ENCODE measurements around the gene CPTP.

The CPTP gene

GRCh38 chr1:1292442-1292779, 32.2 kb upstream of the CPTP start:
- no peak for DNase-seq (ENCODE audit: low read depth)

- no peak for DNase-seq (ENCODE audit: low read depth)
Measured at GRCh38 chr1:1292851-1293250, 31.8 kb upstream of the CPTP start.

GRCh38 chr1:1293263-1294249, 31.0 kb upstream of the CPTP start:
- DNase-seq (ENCODE audit: low read depth) = no peak

GRCh38 chr1:1294250-1294890, 30.2 kb upstream of the CPTP start:
- DNase-seq (ENCODE audit: low read depth) = no peak

GRCh38 chr1:1295154-1295923, 29.3 kb upstream of the CPTP start:
- no peak for DNase-seq (ENCODE audit: low read depth)

- no peak for DNase-seq (ENCODE audit: low read depth)
Measured at GRCh38 chr1:1296070-1297061, 28.2 kb upstream of the CPTP start.

GRCh38 chr1:1297802-1298424, 26.7 kb upstream of the CPTP start:
- no peak for DNase-seq (ENCODE audit: low read depth)

GRCh38 chr1:1298861-1299685, 25.5 kb upstream of the CPTP start:
- no peak for DNase-seq (ENCODE audit: low read depth)

- no peak for DNase-seq (ENCODE audit: low read depth)
Measured at GRCh38 chr1:1299686-1300351, 24.8 kb upstream of the CPTP start.

- DNase-seq (ENCODE audit: low read depth) = no peak
Measured at GRCh38 chr1:1300352-1300739, 24.3 kb upstream of the CPTP start.

- no peak for DNase-seq (ENCODE audit: low read depth)
Measured at GRCh38 chr1:1302006-1302430, 22.6 kb upstream of the CPTP start.

GRCh38 chr1:1302951-1303509, 21.6 kb upstream of the CPTP start:
- DNase-seq (ENCODE audit: low read depth) = no peak

GRCh38 chr1:1303736-1304135, 20.9 kb upstream of the CPTP start:
- DNase-seq (ENCODE audit: low read depth) = no peak

GRCh38 chr1:1304331-1305299, 20.0 kb upstream of the CPTP start:
- no peak for DNase-seq (ENCODE audit: low read depth)

- DNase-seq (ENCODE audit: low read depth) = peak; percentile 62
Measured at GRCh38 chr1:1305300-1306069, 19.1 kb upstream of the CPTP start.

- no peak for DNase-seq (ENCODE audit: low read depth)
Measured at GRCh38 chr1:1306070-1306660, 18.4 kb upstream of the CPTP start.

All from activated T-helper 1 cell treated with Interleukin-2 at 50 U/mL for 16 hours (primary cell).